Gastroesophageal sphincter (tissue), 4 donors: ENCODE measurements around the gene ACVR2B. TPM values are rescaled to one million over a fixed set of nuclear protein-coding genes. Genes with fewer than 3 reads are reported as not detected.
A peak's percentile ranks its signal among the peaks of the same experiment; 100 is the strongest.

ENCODE experiments used
- ATAC-seq: fragments of 150-250 bp; one replicate; pipeline ENCODE4 v1.9.1; 2016; ENCODE audit warnings: mild to moderate bottlenecking, moderate library complexity
- H3K27ac ChIP-seq, 4 donors: fragments of 200-600 bp; sonication (generic) in 3 of 4; 1 replicate in 3 of 4; 2 replicates in 1 of 4; pipeline ENCODE4 v1.5.1; 2016 to 2019
- H3K27me3 ChIP-seq: fragments of 200-600 bp; sonication (generic); one replicate; pipeline ENCODE4 v1.5.1; 2019
- H3K36me3 ChIP-seq, 2 donors: fragments of 200-600 bp; sonication (generic); one replicate each; pipeline ENCODE4 v1.5.1; 2019; ENCODE audit warnings: control low read depth in 1 of 2
- H3K4me1 ChIP-seq, 3 donors: fragments of 200-600 bp; sonication (generic); 1 replicate in 2 of 3; 2 replicates in 1 of 3; pipeline ENCODE4 v1.5.1; 2016 to 2019; ENCODE audit warnings: control low read depth in 2 of 3
- H3K4me3 ChIP-seq, 2 donors: fragments of 200-600 bp; sonication (generic); one replicate each; pipeline ENCODE4 v1.5.1; 2019; ENCODE audit warnings: mild to moderate bottlenecking in 1 of 2, moderate library complexity in 1 of 2
- H3K9me3 ChIP-seq, 3 donors: fragments of 200-600 bp; sonication (generic); one replicate each; pipeline ENCODE4 v1.5.1; 2017 to 2019; ENCODE audit warnings: control low read depth in 2 of 3
- CTCF ChIP-seq, 4 experiments: fragments of 200-600 bp in 2 of 4; fragments of 450-650 bp in 2 of 4; sonication (generic) in 1 of 4; IDR thresholded peaks; one replicate each; pipeline ENCODE4 v1.5.1; 2017 to 2019; ENCODE audit warnings: antibody characterized with exemption in 4 of 4, mild to moderate bottlenecking in 2 of 4, moderate library complexity in 2 of 4
- EP300 ChIP-seq: sonication (generic); formaldehyde crosslinking; IDR thresholded peaks from one replicate; pipeline ENCODE4 v1.6.1; 2017; ENCODE audit warnings: antibody characterized with exemption, mild to moderate bottlenecking
- POLR2A ChIP-seq, 2 donors: fragments of 450-650 bp; IDR thresholded peaks; one replicate each; pipeline ENCODE4 v1.6.1; 2017; ENCODE audit warnings: antibody characterized with exemption in 2 of 2, mild to moderate bottlenecking in 2 of 2, moderate library complexity in 1 of 2
- POLR2AphosphoS5 ChIP-seq: sonication (generic); formaldehyde crosslinking; IDR thresholded peaks from one replicate; pipeline ENCODE4 v1.6.1; 2017; ENCODE audit warnings: antibody characterized with exemption
- WGBS, 2 donors: methylation state at CpG; one replicate each; pipeline ENCODE4 v1.1.5; 2018; ENCODE audit warnings: low coverage in 1 of 2; 5-methylcytosine and 5-hydroxymethylcytosine counted together
- total RNA-seq, 4 donors: library from RNA; depleted of rRNA; stranded (reverse); fragments of >200 nt; gene quantifications; one replicate each; pipeline ENCODE4 v1.1.0, GENCODE V29; 2016

Gene ACVR2B
- total RNA-seq, 4 donors from 2014 or later: 5.5 to 9.2 (median 7.6) TPM

DNA sequence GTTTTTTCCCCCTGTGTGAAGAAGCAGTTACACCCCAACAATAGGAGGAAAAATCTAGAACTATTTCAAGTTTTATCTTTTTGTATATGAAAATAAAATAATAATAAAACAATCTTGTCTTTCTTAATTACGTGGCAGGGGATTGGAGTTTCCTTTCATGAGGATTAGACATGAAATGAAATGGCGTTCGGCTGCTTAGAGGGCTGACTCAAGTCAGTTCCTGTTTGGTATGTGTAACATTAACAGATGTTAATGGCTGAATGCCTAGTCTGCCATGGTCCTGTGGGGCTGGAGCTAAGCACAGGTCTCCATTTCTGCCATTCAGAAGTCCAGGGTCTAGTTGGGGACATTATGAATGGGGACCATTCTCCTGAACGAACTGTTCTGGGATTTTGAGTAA is 39.3 kb downstream of the ACVR2B start:
- Histone ChIP-seq H3K9me3 (no peaks in the 10 kb centered on the region), H3K4me3 (no peak overlapping the region), H3K27me3 (no peaks in the 10 kb centered on the region), H3K36me3 (no peaks in the 10 kb centered on the region), H3K4me1 (peaks cover 0 to 24% (median 0%) of the 10 kb centered on the region in 3 donors), H3K27ac (peak overlapping the region in 1 of 4 donors; percentile 56)
- TF ChIP-seq POLR2AphosphoS5 (no peak), POLR2A (IDR thresholded peaks at IDR 0.05) (no peak), EP300 (no peak)
- WGBS, 2 donors: 41 to 54% methylated on average over 4 of the region's 4 CpGs
- no peak for ATAC-seq

DNA sequence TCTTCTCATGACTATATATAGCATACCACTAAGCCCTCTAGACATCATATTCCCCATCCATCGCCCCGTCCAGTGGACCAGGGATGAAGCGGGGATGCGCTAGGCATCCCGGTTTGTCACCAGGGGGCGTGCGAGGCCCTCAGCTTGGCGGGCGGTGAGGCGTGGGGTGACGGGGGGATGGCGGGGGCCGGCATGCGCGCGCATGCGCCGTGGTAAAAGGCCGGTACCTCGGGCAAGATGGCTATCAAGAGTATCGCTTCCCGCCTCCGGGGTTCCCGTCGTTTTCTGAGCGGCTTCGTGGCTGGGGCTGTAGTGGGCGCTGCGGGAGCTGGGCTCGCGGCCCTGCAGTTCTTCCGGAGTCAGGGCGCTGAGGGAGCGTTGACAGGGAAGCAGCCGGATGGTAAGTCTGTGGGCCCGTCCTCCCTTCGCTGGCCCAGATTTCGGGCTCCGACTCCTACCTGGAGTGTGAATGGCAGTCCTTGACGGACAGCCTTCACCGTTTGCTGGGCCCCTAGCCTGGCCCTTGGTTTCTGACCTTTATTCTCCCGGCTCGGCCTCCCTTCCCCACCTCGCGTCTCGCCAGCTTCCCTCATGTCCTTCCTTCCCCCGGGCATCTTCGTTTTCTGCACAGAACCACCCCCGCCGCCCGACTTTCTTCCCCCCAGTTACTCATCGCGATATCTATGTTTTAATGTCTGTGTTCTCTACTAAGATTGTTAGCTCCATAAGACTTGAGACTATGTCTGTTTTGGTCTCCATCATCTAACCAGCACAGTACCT is 42.6 kb downstream of the ACVR2B start, which contains the start of gene EXOG:
TSS of gene EXOG (plus strand) at position 210 of the 780 bp plus-strand sequence. CDS start at position 238, 28 bp downstream.
- Histone ChIP-seq H3K27me3 (no peaks in the 10 kb centered on the region), H3K36me3 (peaks cover 0 to 12% of the 10 kb centered on the region in 2 donors), H3K4me3 (peak within 1 kb of the TSS; percentile 64 to 95), H3K9me3 (no peaks in the 10 kb centered on the region), H3K4me1 (peaks cover 0 to 25% (median under 1%) of the 10 kb centered on the region in 3 donors), H3K27ac (peak within 1 kb of the TSS; percentile 58 to 86 (median 83))
- TF ChIP-seq EP300 (no peak), POLR2A (IDR thresholded peaks at IDR 0.05) (peak in 1 of 2 donors; percentile 20), POLR2AphosphoS5 (no peak), CTCF (IDR thresholded peaks at IDR 0.05) (peak; percentile 62 to 98 (median 75))
- peak; percentile 94 for ATAC-seq
- 0 to 1% methylated on average over 19 to 21 of the region's 53 CpGs for WGBS, 2 donors

GRCh38 chr3:38497031-38497430 is 43.3 kb downstream of the ACVR2B start:
- no peaks in the 10 kb centered on the region for H3K27me3 ChIP-seq
- H3K36me3 ChIP-seq: peaks cover 0 to 19% of the 10 kb centered on the region in 2 donors
- peak overlapping the region; percentile 64 to 95 for H3K4me3 ChIP-seq
- no peak for ATAC-seq
- H3K27ac ChIP-seq: peak overlapping the region in 1 of 4 donors; percentile 86
- WGBS, 2 donors: 22 to 28% methylated on average over 4 of the region's 4 CpGs
- no peaks in the 10 kb centered on the region for H3K9me3 ChIP-seq
- H3K4me1 ChIP-seq: peaks cover 0 to 25% (median 4%) of the 10 kb centered on the region in 3 donors
- TF ChIP-seq POLR2A (IDR thresholded peaks at IDR 0.05) (no peak), CTCF (IDR thresholded peaks at IDR 0.05) (no peak), POLR2AphosphoS5 (no peak), EP300 (no peak)

DNA sequence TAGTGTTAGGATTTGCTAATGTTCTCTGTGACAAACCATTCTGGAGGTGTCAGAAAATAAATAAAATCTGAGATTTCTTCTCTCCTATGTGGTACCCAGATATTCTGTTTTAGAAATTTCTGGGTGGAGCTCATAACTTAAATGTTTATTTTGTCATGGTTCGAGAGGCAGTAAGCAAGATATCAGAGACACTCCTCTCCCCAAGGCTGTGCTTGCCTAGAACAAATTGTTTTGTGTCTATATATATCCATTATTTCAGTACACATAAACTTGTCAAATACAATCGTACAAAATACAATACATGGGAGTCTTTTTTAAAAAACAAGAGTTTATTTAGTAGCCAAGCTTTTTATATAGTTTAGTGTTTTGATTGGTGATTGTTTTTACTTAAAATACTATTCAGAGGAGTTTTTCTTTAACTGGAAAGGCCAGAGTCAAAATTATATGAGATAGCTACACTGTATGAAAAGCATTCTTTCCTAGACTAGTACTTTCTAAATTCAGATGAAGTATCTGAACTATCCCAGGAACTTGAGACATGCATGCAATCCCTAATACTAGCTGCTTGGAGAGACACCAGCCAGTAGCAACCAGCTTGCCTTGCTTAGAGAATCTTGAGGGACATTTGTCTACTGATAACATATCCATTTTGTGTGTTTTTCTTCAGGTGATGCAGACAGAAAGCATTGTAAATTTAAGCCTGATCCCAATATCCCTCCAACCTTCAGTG is 47.2 kb downstream of the ACVR2B start:
- Histone ChIP-seq H3K4me1 (peaks cover 0 to 15% (median 4%) of the 10 kb centered on the region in 3 donors), H3K27me3 (no peaks in the 10 kb centered on the region), H3K36me3 (peaks cover 0 to 58% of the 10 kb centered on the region in 2 donors), H3K9me3 (no peaks in the 10 kb centered on the region), H3K4me3 (no peak overlapping the region), H3K27ac (peak overlapping the region in 2 of 4 donors; percentile 51 to 63)
- ATAC-seq: no peak
- 28 to 32% methylated on average over 2 of the region's 2 CpGs for WGBS, 2 donors
- TF ChIP-seq EP300 (no peak), POLR2AphosphoS5 (no peak), CTCF (IDR thresholded peaks at IDR 0.05) (no peak), POLR2A (IDR thresholded peaks at IDR 0.05) (no peak)

DNA sequence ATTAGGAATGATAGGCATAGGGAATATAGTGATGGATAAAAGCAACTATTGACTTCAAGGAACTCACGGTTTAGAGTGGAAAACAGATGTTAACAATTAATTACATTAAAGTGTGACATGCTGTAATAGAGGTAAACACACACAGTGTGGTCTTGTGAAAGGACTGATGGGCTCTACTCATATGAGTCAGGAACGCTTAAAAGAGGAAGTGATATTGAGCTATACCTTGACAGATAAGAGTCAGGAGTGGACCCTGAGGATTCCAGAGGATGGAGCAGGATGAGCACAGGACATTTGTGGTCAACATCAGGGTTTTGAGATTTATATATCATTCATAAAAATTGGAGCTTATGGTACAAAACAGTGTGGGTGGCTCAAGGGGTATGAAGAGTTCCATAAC is 53.4 kb downstream of the ACVR2B start:
- TF ChIP-seq POLR2AphosphoS5 (no peak), POLR2A (IDR thresholded peaks at IDR 0.05) (no peak), CTCF (IDR thresholded peaks at IDR 0.05) (no peak)
- Histone ChIP-seq H3K27ac (no peak overlapping the region), H3K36me3 (peaks cover 0 to 95% of the 10 kb centered on the region in 2 donors)

More for the DNA sequence above, 53.4 kb downstream of the ACVR2B start:
- H3K9me3 ChIP-seq: no peaks in the 10 kb centered on the region
- WGBS, 2 donors: 76 to 79% methylated on average over 2 of the region's 2 CpGs
- H3K4me3 ChIP-seq: no peak overlapping the region
- H3K27me3 ChIP-seq: no peaks in the 10 kb centered on the region
- ATAC-seq: no peak
- no peaks in the 10 kb centered on the region for H3K4me1 ChIP-seq
